HG03103 (cell line): Measurements from ENCODE around the gene ECE1.

ENCODE experiments used
- ATAC-seq: cut with Tn5 transposase; IDR thresholded peaks from one replicate; pipeline ENCODE4 v1.9.1; 2021; ENCODE audit warnings: low read depth; ENCODE audit not compliant: unreplicated experiment

The ECE1 gene

GRCh38 chr1:21325731-21326387 is 35.6 kb upstream of the ECE1 start:
- no peak for ATAC-seq

DNA sequence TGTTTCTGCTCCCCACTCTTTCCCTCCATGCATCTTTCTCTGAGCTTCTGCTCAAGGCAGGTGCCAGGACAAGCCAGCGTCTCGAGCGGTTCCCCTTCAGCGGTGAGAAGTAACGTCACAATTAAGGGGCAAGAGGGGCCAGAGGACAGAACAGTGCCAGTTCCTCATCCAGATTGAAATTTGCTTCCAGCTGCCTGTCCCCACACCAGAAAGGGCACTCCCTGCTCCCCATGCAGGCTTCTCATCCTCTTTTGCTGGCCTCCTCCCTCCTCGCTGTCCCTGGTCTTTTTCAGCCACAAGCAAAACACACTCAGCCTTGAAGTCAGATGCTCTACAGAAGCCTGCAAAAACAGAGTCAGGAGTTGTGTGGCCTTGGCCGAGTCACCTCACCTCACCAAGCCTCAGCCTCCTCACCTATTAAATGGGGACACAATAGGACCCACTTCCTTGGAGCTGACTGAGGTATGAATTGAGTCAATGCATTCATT is 35.0 kb upstream of the ECE1 start:
- no peak for ATAC-seq

GRCh38 chr1:21324368-21325141 is 34.3 kb upstream of the ECE1 start:
- ATAC-seq, result no peak

DNA sequence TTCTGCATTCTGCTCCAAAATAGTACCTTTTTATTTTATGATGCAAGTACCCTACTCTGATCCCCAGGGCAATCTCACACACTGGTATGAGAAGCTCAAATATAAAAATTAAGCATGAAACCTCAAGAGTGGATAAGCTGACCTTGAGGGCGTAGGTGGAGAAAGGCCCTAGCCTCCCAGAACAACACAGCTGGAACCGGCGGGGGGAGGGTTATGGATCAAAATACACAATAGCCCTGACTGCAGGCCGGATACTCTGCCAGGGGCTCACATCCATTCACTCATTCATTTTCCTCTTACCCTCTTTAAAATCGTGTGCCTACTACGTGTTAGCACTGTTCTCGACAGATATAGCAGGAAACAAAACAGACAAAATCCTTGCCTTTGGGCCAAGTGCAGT is 32.8 kb upstream of the ECE1 start:
- no peak for ATAC-seq

DNA sequence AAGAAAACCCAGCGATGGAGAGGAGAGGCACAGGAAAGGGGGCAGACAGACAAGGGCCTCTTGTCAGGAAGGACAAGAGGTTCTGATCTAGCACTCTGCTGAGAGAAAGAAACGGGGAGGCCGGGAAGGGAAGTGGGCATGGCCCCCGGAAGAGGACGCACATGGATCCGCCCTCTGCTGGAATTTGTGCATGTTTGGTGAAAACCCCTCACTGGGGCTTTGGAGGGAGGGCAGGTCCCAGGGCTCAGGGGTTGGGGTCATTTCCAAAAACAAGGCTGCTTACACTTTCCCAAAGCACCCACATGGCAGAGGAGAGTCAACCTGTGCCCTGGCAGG is 32.4 kb upstream of the ECE1 start:
- ATAC-seq, result no peak

GRCh38 chr1:21321963-21322680 is 31.9 kb upstream of the ECE1 start:
- ATAC-seq, result no peak

DNA sequence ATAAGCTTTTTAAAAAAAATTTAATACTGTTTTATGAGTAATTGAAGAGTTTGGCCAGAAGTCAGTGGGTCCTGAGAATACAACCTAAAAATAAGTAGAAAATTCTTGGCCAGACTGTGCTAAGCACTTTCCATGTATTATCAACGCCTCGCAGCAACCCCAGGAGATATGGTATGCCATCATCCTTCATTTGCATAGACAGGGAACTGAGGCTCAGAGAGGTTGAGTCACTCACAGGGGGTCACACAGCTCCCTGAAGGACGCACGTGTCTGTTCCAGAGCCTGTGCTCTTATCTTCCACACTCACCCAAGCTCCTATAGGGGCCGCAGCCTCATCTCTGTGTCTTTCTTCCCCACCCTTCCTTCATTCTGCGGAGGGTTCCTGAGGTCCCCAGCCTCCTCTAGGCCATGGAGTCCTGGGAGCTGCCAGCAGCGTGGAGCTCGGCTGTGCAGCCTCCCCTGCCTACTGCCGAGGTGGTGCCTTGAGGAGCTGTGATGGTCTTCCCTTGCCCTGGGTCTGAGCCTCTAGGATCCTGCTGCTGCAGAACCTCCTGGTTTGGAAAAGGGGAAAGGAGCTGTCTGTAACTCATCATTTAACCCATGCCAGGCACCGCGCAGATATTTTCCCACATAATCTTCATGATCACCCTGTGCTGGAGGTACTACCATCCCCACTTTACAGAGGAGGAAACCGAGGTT is 30.3 kb upstream of the ECE1 start:
- no peak for ATAC-seq

DNA sequence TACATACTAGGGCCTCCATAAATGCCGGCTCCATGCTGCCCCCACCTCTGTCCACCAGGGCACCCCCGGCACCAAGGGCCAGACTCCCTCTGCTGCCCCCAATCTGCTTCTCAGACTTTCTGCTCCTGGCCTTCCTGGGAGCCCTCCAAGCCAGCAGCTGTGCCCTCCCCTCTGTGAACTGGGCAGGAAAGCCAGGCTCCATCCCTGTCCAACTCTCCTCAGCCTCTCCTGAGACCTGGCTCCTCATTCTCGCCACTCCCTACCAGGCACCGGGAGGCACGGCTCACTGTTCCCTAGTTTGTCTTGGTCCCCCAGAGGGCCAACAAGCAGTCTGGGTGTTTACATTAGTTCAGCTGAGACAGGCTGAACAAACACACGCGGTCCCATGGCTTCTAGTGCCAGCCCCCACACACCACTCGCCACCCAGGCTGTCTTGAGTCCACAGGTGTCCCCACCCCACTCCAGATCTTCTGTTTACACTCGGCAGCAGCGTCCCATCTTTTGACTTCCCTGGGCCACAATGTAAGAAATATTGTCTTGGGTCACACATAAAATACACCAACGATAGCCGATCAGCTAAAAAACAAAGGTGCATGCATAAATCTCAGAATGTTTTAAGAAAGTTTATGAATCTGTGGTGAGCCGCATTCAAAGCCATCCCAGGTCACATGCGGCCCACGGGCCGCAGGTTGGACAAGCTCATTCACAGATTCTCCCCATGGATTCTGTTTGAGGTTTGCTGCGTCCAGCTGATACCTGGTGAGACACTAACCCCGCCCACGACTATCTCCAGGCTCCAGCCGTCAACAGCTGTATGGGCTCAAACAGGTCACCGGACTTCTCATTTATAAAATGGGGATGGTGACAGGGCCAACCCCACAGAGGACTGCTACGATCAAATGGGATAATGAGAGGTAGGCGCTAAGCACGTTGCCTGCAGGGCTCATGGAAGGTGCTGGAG is 29.5 kb upstream of the ECE1 start:
- no peak for ATAC-seq

GRCh38 chr1:21318714-21319159 is 28.5 kb upstream of the ECE1 start:
- no peak for ATAC-seq

- no peak for ATAC-seq
Observed at GRCh38 chr1:21318057-21318713, 27.9 kb upstream of the ECE1 start.

DNA sequence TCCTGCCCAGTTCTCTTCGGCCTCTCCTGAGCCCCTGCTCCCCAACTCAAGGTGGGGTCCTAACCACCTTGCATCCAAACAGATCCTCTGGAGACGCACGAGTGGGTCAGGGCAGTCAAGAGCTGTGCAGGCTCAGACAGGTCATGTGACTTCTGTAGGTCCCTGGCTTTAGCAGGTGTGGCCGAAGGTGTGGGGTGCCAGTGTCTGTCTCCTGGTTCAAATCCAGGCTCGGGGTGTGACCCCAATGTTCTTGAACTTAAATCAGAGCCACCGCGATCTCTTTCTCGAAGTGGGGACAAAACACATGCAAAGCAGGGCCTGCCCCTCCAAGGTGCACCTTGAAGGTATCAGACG is 27.4 kb upstream of the ECE1 start:
- ATAC-seq, result no peak

DNA sequence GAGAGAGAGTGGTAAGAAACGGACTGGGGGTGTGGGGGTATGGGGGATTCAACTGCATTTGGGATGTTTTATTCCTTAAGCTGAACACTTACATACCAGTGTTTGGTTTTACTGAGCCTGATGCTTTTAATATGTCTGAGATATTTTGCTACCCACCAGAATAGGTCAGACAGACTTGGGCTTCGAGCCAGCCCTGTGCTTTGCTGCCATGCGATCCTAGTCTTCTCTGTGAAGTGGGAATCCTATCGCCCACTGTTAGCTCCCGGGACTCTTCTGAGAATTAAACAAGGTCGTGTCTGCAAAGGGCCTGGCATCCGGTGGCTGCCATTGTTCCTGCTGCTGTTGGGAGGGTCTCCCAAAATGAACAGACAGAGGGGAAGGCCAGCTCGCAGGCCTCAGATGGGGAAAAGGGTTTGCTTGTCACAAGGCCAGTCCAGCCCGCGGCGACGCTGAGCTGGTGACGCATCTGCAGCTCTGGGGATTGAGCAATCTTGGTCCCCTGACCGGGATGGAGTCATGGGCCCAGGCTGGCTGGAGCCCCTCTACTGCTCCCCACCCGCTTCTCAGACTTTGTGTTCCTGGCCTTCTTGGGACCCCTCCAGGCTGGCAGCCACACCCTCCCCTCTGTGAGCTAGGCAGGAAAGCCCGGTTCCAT is 26.9 kb upstream of the ECE1 start:
- no peak for ATAC-seq

DNA sequence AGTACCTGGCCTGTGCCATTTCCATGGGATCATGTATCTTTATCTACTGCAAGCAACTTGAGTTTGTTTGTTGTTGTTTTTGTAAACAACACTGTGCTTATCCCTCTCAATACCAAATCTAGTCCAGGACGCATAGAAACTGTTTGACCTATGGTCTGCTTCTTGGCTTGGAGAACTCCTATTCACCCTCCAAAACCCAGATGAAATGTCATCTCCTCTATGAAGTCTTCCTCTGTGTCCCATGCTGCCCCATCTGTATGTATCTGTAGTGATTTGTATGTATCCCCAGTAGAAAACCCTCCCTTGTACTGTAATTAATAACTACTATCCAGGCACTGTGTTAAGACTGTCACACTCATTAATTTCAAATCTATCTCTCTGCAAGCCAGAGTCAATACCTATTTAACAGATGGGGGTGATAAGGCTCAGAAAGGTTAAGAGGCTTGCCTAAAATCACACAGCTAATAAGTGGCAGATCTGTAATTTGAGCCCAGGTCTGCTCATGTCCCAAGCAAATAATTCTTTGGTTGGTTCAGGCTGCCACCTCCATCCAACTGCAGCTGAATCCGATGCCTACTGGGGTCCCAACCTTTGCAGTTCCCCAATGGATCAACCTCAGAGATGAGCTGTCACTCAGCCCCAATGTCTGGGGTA is 24.6 kb upstream of the ECE1 start:
- no peak for ATAC-seq

- no peak for ATAC-seq
Observed at GRCh38 chr1:21313886-21314721, 23.8 kb upstream of the ECE1 start.

- no peak for ATAC-seq
Observed at GRCh38 chr1:21313203-21313885, 23.1 kb upstream of the ECE1 start.

DNA sequence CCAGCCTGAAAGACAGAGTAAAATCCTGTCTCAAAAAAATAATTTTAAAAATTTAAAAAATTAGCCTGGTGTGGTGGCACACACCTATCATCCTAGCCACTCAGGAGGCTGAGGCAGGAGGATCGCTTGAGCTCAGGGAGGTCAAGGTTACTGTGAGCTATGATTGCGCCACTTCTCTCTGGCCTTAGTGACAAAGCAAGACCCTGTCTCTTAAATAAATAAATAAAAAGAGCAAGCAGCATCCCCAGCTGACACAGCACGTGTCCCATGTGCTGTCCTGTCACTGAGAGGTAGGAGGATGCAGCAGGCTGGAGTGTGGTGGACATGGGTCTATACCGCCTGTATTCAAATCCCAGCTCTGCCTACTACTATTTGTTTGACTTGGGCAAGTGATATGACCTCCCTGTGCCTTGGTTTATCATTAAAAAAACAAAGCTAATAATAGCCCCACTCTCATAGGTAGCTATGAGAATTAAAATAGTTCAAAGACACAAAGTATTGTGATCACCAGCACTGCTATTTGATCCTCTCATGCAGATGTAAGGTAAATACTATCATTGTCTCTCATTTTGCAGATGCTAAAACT is 22.2 kb upstream of the ECE1 start:
- ATAC-seq, result no peak

- ATAC-seq, result no peak
Observed at GRCh38 chr1:21311016-21311415, 20.8 kb upstream of the ECE1 start.
